Activated naive CD8-positive, alpha-beta T cell (primary cell): Measurements from ENCODE around the gene PSAPL1.

Experiments used
- H3K27ac Mint-ChIP-seq: one replicate; pipeline ENCODE4 v1.8.0; 2021; ENCODE audit warnings: mixed read lengths
- H3K27me3 Mint-ChIP-seq: one replicate; pipeline ENCODE4 v1.8.0; 2021; ENCODE audit warnings: mixed read lengths
- H3K36me3 Mint-ChIP-seq: one replicate; pipeline ENCODE4 v1.8.0; 2021; ENCODE audit warnings: mixed read lengths
- H3K4me1 Mint-ChIP-seq: one replicate; pipeline ENCODE4 v1.8.0; 2021; ENCODE audit warnings: low read depth, mixed read lengths
- H3K4me3 Mint-ChIP-seq: one replicate; pipeline ENCODE4 v1.8.0; 2021; ENCODE audit warnings: mild to moderate bottlenecking, mixed read lengths
- H3K9me3 Mint-ChIP-seq: one replicate; pipeline ENCODE4 v1.8.0; 2021; ENCODE audit warnings: low read depth, mixed read lengths

The PSAPL1 gene

GRCh38 chr4:7381890-7382633, 52.7 kb downstream of the PSAPL1 start:
- Mint-ChIP-seq H3K4me1 (no peaks in the 10 kb centered on the region), H3K27me3 (peaks cover 10% of the 10 kb centered on the region), H3K4me3 (no peak overlapping the region), H3K27ac (no peak overlapping the region), H3K9me3 (no peaks in the 10 kb centered on the region), H3K36me3 (no peaks in the 10 kb centered on the region)

GRCh38 chr4:7381221-7381889, 53.4 kb downstream of the PSAPL1 start:
- peaks cover 14% of the 10 kb centered on the region for H3K27me3 Mint-ChIP-seq
- H3K4me1 Mint-ChIP-seq: no peaks in the 10 kb centered on the region
- no peak overlapping the region for H3K27ac Mint-ChIP-seq
- H3K36me3 Mint-ChIP-seq: no peaks in the 10 kb centered on the region
- no peak overlapping the region for H3K4me3 Mint-ChIP-seq
- no peaks in the 10 kb centered on the region for H3K9me3 Mint-ChIP-seq
